22Rv1 (cell line): ENCODE data around the gene PPM1H.

ENCODE experiments used
- H3K27ac ChIP-seq: fragments of 450-650 bp; 2 replicates; pipeline ENCODE4 v1.5.1; 2017
- CTCF ChIP-seq: fragments of 450-650 bp; IDR thresholded peaks from 2 replicates; pipeline ENCODE4 v1.5.1; 2017; ENCODE audit warnings: mild to moderate bottlenecking
- ZFX ChIP-seq: fragments of 450-650 bp; IDR thresholded peaks from 2 replicates; pipeline ENCODE4 v1.6.1; 2017; ENCODE audit warnings: antibody characterized with exemption, borderline replicate concordance

PPM1H gene

GRCh38 chr12:62695696-62696095 lies 239.3 kb downstream of the PPM1H start:
- no peak overlapping the region for H3K27ac ChIP-seq
- TF ChIP-seq ZFX (no peak), CTCF (no peak)

DNA sequence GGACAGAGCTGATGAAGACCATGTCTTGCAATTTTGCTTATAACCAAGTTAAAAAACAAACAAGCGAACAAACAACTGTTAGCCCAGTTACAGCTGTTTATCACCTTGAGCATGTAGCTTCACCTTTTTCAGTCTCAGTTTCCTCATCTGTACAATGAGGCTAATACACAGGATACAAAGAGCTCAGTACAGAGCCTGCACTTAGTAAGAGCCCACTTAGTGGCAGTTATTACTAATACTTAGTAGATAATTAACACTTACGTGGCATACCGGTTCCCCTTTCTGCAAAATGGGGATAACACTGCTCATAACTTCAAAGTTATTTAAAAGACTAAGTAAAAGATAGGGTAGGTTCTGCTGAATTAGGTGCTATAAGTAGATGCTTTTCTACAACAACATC lies 240.3 kb downstream of the PPM1H start:
- TF ChIP-seq CTCF: no peak
- no peak for TF ChIP-seq ZFX
- H3K27ac ChIP-seq: no peak overlapping the region

DNA sequence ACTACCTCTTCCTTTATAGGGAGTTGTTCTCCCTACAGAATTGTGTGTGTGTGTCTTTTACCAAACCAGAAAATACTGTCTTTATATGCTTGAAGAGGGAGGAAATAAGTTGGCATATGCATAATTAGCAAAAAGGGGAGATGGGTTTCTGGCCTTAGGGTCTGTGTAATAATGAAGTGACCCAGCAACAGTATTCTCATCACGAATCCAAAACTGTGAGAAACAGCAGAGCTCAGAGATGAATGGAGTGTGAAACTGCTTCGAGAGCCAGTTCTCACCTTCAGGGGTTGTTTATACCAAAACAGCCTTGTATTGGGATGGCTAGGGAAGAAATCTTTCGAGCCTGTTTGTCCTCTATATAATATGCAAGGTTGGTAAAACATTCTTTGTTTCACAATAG lies 240.8 kb downstream of the PPM1H start:
- TF ChIP-seq ZFX (no peak), CTCF (no peak)

DNA sequence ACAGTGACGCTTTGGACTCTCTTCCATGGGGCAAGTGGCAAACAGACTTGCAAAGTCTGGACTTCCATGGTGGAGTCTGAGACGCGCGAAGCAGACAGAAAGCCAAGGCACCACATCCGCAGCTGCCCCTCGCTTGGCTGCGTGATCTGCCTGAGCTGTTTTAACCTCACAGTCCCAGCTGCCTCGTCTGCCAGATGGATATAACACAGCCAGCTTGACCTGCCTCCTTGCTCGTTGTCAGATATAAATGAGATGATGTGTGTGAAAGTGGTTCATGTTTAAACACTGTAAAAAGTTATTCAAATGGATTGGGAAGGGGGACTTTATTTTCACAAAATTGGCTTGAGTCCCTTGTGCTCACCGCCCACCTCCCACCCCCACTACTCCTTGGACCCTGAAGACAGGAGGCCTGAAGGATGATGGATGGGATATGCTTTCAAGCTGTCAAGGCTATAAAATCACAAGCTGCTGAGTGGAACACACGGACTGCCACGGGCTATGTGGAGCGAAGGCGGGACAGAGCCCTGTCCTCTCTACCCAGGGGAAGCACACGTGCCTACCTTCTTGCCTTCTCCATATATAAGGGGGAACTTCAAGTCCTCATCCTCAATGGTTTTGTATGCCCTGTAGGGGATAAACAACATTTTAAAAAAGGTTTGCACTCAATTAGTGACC lies 241.4 kb downstream of the PPM1H start:
- TF ChIP-seq CTCF (no peak), ZFX (no peak)
- no peak overlapping the region for H3K27ac ChIP-seq

More for the DNA sequence above, 240.8 kb downstream of the PPM1H start:
- no peak overlapping the region for H3K27ac ChIP-seq

GRCh38 chr12:62692884-62693283 lies 242.1 kb downstream of the PPM1H start:
- H3K27ac ChIP-seq: no peak overlapping the region
- TF ChIP-seq ZFX (no peak), CTCF (no peak)

DNA sequence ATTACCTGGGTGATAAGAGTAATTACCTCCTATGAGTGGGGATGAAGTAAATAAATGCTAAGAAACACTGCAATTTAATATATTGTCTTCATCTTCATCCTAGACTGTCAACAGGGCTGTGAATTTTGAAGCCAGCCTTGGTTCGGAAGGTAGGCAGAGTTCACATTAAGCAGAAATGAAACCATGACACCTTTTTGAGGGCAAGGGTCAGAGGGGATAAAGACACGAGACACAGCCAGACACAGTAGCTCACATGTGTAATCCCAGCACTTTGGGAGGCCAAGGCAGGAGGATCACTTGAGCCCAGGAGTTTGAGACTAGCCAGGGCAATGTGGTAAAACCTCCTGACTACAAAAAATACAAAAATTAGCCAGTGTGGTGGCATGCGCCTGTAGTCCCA lies 243.6 kb downstream of the PPM1H start:
- no peak overlapping the region for H3K27ac ChIP-seq
- TF ChIP-seq CTCF: no peak
- no peak for TF ChIP-seq ZFX

GRCh38 chr12:62689042-62689839 lies 245.7 kb downstream of the PPM1H start:
- TF ChIP-seq ZFX (no peak), CTCF (no peak)
- H3K27ac ChIP-seq: no peak overlapping the region
